SK-N-SH (cell line): ENCODE measurements around the gene SERP2.

Experiments
- CTCF ChIP-seq: fragments of 200-600 bp; sonication (generic); IDR thresholded peaks from 2 replicates; pipeline ENCODE4 v1.6.1; 2017; ENCODE audit warnings: antibody characterized with exemption, mild to moderate bottlenecking, moderate library complexity
- EP300 ChIP-seq, 2 experiments: IDR thresholded peaks; 2 replicates each; pipeline versions ENCODE4 v1.4.0 to v1.6.1; 2012; ENCODE audit warnings: borderline replicate concordance in 1 of 2, low read depth in 1 of 2, low read length in 1 of 2
- NFIC ChIP-seq: IDR thresholded peaks from 2 replicates; pipeline ENCODE4 v1.4.0; 2012; ENCODE audit warnings: borderline replicate concordance
- POLR2AphosphoS5 ChIP-seq: IDR thresholded peaks from 2 replicates; pipeline ENCODE4 v1.6.1; 2012; ENCODE audit warnings: low read depth, low read length
- RCOR1 ChIP-seq: fragments of 150-350 bp; IDR thresholded peaks from 2 replicates; pipeline ENCODE4 v1.6.1; 2017; ENCODE audit warnings: antibody characterized with exemption, low read length
- RXRA ChIP-seq: IDR thresholded peaks from 2 replicates; pipeline ENCODE4 v1.4.0; 2012; ENCODE audit warnings: low read depth, mild to moderate bottlenecking, borderline replicate concordance
- TCF12 ChIP-seq: IDR thresholded peaks from 2 replicates; pipeline ENCODE4 v1.4.0; 2012

- TF ChIP-seq RCOR1 = no peak
- peak; percentile 93 for TF ChIP-seq NFIC
- TF ChIP-seq POLR2AphosphoS5 = no peak
- TF ChIP-seq EP300 (IDR thresholded peaks at IDR 0.05; ENCODE audit: borderline replicate concordance in 1 of 2, low read depth in 1 of 2, low read length in 1 of 2) = peak; percentile 55 to 60; a peak in 2 of 4 replicates
- TF ChIP-seq CTCF = no peak; the same call in 1 of the 2 replicates
- no peak for TF ChIP-seq RXRA
- TF ChIP-seq TCF12 = peak; percentile 74
These were observed 41.4 kb upstream of the SERP2 start for GRCh38 chr13:44331912-44332851.
